Measurements from ENCODE around the gene CNPY1. TPM values are rescaled to one million over a fixed set of nuclear protein-coding genes. Genes with fewer than 3 reads are reported as not detected.
A peak's percentile ranks its signal among the peaks of the same experiment; 100 is the strongest.

CNPY1 gene
- total and polyA plus RNA-seq, 7 experiments from 2014 or later = not detected

DNA sequence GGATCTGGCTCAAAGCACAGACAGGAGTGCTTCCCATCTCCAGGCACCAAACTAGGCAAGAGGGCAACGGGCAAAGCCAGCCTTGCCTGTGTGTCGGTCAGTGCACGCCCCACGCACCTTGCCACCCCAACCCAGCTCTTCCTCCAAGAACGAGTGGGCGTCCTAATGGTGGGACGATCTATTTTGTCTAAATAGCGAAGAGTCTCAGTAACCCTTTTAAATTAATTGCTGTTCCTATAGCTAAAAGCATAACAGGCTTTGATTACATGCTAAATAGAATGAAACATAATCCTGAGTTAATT is 76.2 kb downstream of the CNPY1 start:
- H3K27me3 ChIP-seq (ENCODE audit: control insufficient read depth in 2 of 2, insufficient read depth in 2 of 2, low read length in 2 of 2) = peaks cover 8 to 23% of the 10 kb centered on the region in 2 donors
- H3K36me3 ChIP-seq (ENCODE audit: control insufficient read depth in 2 of 3, insufficient read depth in 3 of 3, low read length in 3 of 3) = no peaks in the 10 kb centered on the region
- H3K9me3 Mint-ChIP-seq = peaks cover 0 to 3% (median 0%) of the 10 kb centered on the region in 11 donors
- peaks cover 73 to 92% (median 80%) of the 10 kb centered on the region in 5 donors for H3K27me3 Mint-ChIP-seq
- ATAC-seq (no peak), DNase-seq (no peak)
- CTCF ChIA-PET = no interaction called here
- no peak overlapping the region for H3K27ac ChIP-seq (ENCODE audit: low read depth, low read length)
- no peak overlapping the region for H3K4me3 ChIP-seq (ENCODE audit: low read length)
- intact Hi-C loops (cut with micrococcal nuclease) = no loop called here
- peaks cover 6 to 20% (median 8%) of the 10 kb centered on the region in 7 donors for H3K4me1 Mint-ChIP-seq
- H3K36me3 Mint-ChIP-seq = peaks cover 0 to 3% (median 0%) of the 10 kb centered on the region in 5 donors
- H3K4me1 ChIP-seq (ENCODE audit: control insufficient read depth in 2 of 2, insufficient read depth in 2 of 2, low read length in 2 of 2) = no peaks in the 10 kb centered on the region
- H3K4me3 Mint-ChIP-seq = no peak overlapping the region
- H3K27ac Mint-ChIP-seq = no peak overlapping the region
- POLR2A ChIA-PET = no interaction called here
- no peaks in the 10 kb centered on the region for H3K9me3 ChIP-seq (ENCODE audit: control insufficient read depth in 2 of 3, low read length in 3 of 3)

DNA sequence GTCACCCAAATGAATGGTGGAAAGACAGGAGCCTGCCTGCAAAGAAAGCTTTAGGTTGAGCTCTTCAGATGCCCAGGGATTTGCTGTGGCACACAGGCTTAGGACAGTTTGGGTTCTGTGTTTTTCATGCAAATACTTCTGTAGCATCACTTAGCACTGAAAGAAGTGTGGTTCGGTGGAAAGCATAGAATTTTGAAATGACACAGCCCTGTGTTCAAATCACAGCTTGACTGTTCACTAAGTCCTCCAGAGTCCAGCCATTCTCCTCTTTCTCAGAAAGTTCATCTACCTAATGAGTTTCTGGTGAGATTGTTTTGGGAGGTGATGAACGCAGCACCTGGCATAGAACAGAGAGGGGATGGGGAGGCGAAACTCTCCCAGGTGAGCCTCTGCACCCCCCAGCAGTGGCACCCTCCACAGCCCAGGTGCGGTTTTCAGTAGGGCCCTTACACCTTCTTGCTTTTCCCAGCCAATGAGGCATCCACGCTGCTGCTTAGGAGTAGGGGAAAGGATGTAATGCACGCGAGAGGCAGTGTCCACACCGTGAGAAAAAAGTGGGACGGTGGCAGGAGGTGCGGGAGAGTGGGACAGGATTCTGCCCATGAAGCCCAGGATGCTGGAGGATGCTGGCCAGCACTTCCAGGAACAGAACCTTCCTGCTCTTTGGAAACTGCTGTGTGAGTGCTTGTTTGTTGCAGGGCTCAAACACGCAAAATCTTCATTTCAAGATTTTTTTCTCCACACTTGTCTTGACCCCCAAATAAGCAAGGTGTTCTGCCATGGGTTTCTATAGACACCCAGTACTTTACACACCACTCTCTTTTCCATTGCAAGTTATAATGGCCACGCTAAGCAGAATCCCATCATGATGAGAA is 76.8 kb downstream of the CNPY1 start:
- peaks cover 73 to 93% (median 80%) of the 10 kb centered on the region in 5 donors for H3K27me3 Mint-ChIP-seq
- ChIA-PET CTCF (no interaction called here), POLR2A (no interaction called here)
- no peak overlapping the region for H3K4me3 ChIP-seq (ENCODE audit: low read length)
- H3K27ac Mint-ChIP-seq = peak overlapping the region in 1 of 9 donors; percentile 44
- H3K4me1 Mint-ChIP-seq = peaks cover 6 to 24% (median 11%) of the 10 kb centered on the region in 7 donors
- peak overlapping the region in 3 of 10 donors; percentile 9 to 45 (median 27) for H3K4me3 Mint-ChIP-seq
- no peaks in the 10 kb centered on the region for H3K36me3 ChIP-seq (ENCODE audit: control insufficient read depth in 2 of 3, insufficient read depth in 3 of 3, low read length in 3 of 3)
- H3K4me1 ChIP-seq (ENCODE audit: control insufficient read depth in 2 of 2, insufficient read depth in 2 of 2, low read length in 2 of 2) = no peaks in the 10 kb centered on the region
- ATAC-seq (no peak), DNase-seq (no peak)
- H3K36me3 Mint-ChIP-seq = peaks cover 0 to 3% (median 0%) of the 10 kb centered on the region in 5 donors
- peaks cover 0 to under 1% (median 0%) of the 10 kb centered on the region in 11 donors for H3K9me3 Mint-ChIP-seq
- intact Hi-C loops (cut with micrococcal nuclease) = loop anchor here in 1 of 2 donors (2.0 to 5.0 kb wide), 2 partner anchors 41 to 1538 kb away; no protein-coding TSS in a partner anchor
- no peaks in the 10 kb centered on the region for H3K9me3 ChIP-seq (ENCODE audit: control insufficient read depth in 2 of 3, low read length in 3 of 3)
- no peak overlapping the region for H3K27ac ChIP-seq (ENCODE audit: low read depth, low read length)
- H3K27me3 ChIP-seq (ENCODE audit: control insufficient read depth in 2 of 2, insufficient read depth in 2 of 2, low read length in 2 of 2) = peaks cover 12 to 29% of the 10 kb centered on the region in 2 donors

DNA sequence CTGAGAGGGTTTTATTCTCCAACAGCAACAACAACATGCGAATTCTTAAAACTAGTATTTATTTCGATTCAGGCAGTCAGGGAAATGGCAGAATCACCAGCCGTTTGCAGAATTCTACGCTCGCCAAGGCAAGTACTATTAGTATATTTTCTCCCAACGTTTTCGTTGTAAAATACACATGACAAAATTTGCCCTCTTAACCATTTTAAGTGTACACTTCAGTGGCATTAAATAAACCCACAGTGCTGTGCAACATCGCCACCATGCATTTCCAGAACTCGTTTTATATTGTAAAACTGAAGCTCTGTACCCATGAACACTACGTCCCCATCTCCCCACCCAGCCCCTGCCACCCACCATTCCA is 77.6 kb downstream of the CNPY1 start:
- H3K4me1 ChIP-seq (ENCODE audit: control insufficient read depth in 2 of 2, insufficient read depth in 2 of 2, low read length in 2 of 2) = no peaks in the 10 kb centered on the region
- intact Hi-C loops (cut with micrococcal nuclease) = loop anchor here in 1 of 2 donors (2.0 to 5.0 kb wide), 2 partner anchors 42 to 1539 kb away; no protein-coding TSS in a partner anchor
- H3K27me3 Mint-ChIP-seq = peaks cover 73 to 92% (median 80%) of the 10 kb centered on the region in 5 donors
- H3K36me3 ChIP-seq (ENCODE audit: control insufficient read depth in 2 of 3, insufficient read depth in 3 of 3, low read length in 3 of 3) = no peaks in the 10 kb centered on the region
- H3K27ac ChIP-seq (ENCODE audit: low read depth, low read length) = no peak overlapping the region
- peaks cover 12 to 29% of the 10 kb centered on the region in 2 donors for H3K27me3 ChIP-seq (ENCODE audit: control insufficient read depth in 2 of 2, insufficient read depth in 2 of 2, low read length in 2 of 2)
- H3K4me3 Mint-ChIP-seq = peak overlapping the region in 5 of 10 donors; percentile 6 to 34 (median 16)
- H3K9me3 Mint-ChIP-seq = no peaks in the 10 kb centered on the region
- ATAC-seq = no peak
- peaks cover 6 to 24% (median 11%) of the 10 kb centered on the region in 7 donors for H3K4me1 Mint-ChIP-seq
- no peak for DNase-seq
- no peak overlapping the region for H3K4me3 ChIP-seq (ENCODE audit: low read length)
- H3K27ac Mint-ChIP-seq = peak overlapping the region in 1 of 9 donors; percentile 23
- ChIA-PET POLR2A (no interaction called here), CTCF (no interaction called here)
- H3K9me3 ChIP-seq (ENCODE audit: control insufficient read depth in 2 of 3, low read length in 3 of 3) = no peaks in the 10 kb centered on the region
- peaks cover 0 to 3% (median 0%) of the 10 kb centered on the region in 5 donors for H3K36me3 Mint-ChIP-seq

DNA sequence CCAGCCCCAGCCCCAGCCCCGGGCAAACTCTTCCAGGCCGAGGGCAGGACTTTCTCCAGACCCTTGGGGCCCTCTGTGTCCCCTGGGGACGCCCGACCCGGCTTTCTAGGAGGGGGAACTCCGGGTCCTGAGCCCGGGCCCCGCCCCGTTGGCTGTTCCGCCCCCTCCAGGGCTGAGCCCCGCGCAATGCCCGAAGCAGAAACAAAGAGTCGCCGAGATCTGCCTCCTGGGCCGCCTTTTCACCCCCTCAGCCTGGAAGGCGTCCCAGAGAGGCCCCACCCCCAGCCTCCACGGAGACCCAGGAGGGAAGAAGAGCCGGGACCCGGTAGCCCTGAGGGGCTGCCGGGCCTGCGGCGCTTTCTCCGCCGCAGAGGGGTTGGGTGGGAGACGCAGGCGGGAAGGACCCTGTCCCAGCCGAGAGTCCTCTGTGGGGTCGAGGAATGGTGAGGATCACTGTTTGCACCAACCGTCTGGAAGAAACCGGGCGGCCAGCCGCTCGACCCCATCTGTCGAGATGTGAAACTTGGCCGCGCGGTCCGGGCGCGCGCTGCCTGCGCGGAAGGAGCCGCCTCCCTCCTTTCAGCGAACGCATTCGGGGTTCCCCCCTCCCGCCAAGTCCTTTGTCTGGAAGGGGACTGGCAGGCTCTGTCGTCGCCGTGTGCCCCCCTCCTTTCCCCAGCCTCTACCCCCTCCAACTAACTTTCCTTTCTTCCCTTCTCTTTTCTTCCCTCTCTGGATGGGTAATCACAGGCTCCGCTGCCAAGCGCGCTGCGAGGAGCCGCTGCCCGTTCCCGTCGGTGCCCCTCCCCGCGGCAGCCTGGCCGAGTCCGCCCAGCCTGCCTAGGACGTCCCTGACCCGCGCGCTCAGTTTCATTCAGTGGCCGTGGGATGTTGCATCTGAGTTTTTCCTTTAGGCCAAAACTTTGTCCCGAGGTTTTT is 78.2 kb downstream of the CNPY1 start:
- intact Hi-C loops (cut with micrococcal nuclease) = loop anchor here in 1 of 2 donors (2.0 to 5.0 kb wide), 3 partner anchors 43 to 1539 kb away; no protein-coding TSS in a partner anchor
- H3K4me1 ChIP-seq (ENCODE audit: control insufficient read depth in 2 of 2, insufficient read depth in 2 of 2, low read length in 2 of 2) = no peaks in the 10 kb centered on the region

DNA sequence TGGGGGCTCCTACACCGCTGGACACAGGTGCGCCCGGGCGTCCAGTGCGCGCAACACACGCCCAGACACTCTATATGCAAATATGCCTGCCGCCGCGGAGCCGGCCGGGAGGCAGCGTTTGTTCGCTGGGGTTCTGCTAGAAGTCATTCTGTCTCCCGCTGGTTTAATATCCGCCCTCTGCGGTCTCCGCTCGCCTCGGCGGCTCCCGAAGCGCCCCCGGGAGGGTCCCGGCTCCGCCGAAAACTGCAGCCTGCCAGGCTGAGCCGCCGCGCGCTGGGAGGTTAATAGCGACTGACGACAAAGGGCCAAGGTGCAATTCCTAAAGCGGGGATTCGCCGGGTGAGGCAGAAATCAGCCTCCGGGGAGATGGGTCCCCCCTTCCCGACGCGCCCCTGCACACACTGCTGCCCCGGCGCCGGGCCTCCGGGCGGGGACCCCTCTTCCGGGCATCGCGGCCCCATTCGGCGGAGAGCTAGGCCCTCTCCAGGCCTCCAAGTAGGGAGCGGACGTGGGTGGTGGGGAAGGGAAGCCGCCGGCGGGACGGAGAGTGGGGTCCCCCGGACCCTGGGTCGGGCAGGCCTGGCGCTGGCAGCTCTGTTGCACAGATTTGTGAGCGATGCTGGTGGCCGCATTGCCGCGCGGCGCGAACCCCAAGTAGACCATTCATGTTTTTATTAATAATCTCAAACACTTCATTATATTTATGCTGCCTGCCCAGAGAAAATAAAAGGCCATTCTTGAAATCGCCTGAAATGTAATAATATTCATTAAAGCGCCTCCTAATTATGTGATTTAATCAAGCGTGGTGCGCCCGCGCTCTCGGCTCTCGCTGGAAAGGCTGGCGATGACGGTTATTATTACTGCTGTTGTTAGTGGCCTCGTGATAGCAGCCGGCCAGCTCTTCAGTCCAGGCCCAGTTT is 79.3 kb downstream of the CNPY1 start:
- Mint-ChIP-seq H3K9me3 (no peaks in the 10 kb centered on the region), H3K4me1 (peaks cover 6 to 24% (median 10%) of the 10 kb centered on the region in 7 donors), H3K27me3 (peaks cover 73 to 92% (median 82%) of the 10 kb centered on the region in 5 donors), H3K4me3 (peak overlapping the region in 8 of 10 donors; percentile 2 to 62 (median 23)), H3K27ac (peak overlapping the region in 1 of 9 donors; percentile 76), H3K36me3 (peaks cover 0 to 1% (median 0%) of the 10 kb centered on the region in 5 donors)
- H3K27me3 ChIP-seq (ENCODE audit: control insufficient read depth in 2 of 2, insufficient read depth in 2 of 2, low read length in 2 of 2) = peaks cover 12 to 28% of the 10 kb centered on the region in 2 donors
- no peaks in the 10 kb centered on the region for H3K9me3 ChIP-seq (ENCODE audit: control insufficient read depth in 2 of 3, low read length in 3 of 3)
- no peak overlapping the region for H3K27ac ChIP-seq (ENCODE audit: low read depth, low read length)
- no peak for DNase-seq
- no peaks in the 10 kb centered on the region for H3K4me1 ChIP-seq (ENCODE audit: control insufficient read depth in 2 of 2, insufficient read depth in 2 of 2, low read length in 2 of 2)
- H3K36me3 ChIP-seq (ENCODE audit: control insufficient read depth in 2 of 3, insufficient read depth in 3 of 3, low read length in 3 of 3) = no peaks in the 10 kb centered on the region
- intact Hi-C loops (cut with micrococcal nuclease) = loop anchor here in 1 of 2 donors (2.0 to 5.0 kb wide), 2 partner anchors 90 to 1540 kb away; no protein-coding TSS in a partner anchor
- peak; percentile 38 for ATAC-seq
- POLR2A ChIA-PET = no interaction called here
- CTCF ChIA-PET = no interaction called here
- H3K4me3 ChIP-seq (ENCODE audit: low read length) = no peak overlapping the region

More for the DNA sequence above, 78.2 kb downstream of the CNPY1 start:
- H3K27ac Mint-ChIP-seq = peak overlapping the region in 1 of 9 donors; percentile 23
- DNase-seq (no peak), ATAC-seq (no peak)
- POLR2A ChIA-PET = no interaction called here
- peaks cover 6 to 24% (median 10%) of the 10 kb centered on the region in 7 donors for H3K4me1 Mint-ChIP-seq
- peak overlapping the region in 5 of 10 donors; percentile 3 to 62 (median 16) for H3K4me3 Mint-ChIP-seq
- H3K36me3 Mint-ChIP-seq = peaks cover 0 to 1% (median 0%) of the 10 kb centered on the region in 5 donors
- Histone ChIP-seq H3K27ac (ENCODE audit: low read depth, low read length) (no peak overlapping the region), H3K27me3 (ENCODE audit: control insufficient read depth in 2 of 2, insufficient read depth in 2 of 2, low read length in 2 of 2) (peaks cover 12 to 33% of the 10 kb centered on the region in 2 donors), H3K9me3 (ENCODE audit: control insufficient read depth in 2 of 3, low read length in 3 of 3) (no peaks in the 10 kb centered on the region), H3K4me3 (ENCODE audit: low read length) (no peak overlapping the region), H3K36me3 (ENCODE audit: control insufficient read depth in 2 of 3, insufficient read depth in 3 of 3, low read length in 3 of 3) (no peaks in the 10 kb centered on the region)
- CTCF ChIA-PET = no interaction called here
- H3K9me3 Mint-ChIP-seq = no peaks in the 10 kb centered on the region
- H3K27me3 Mint-ChIP-seq = peaks cover 73 to 92% (median 80%) of the 10 kb centered on the region in 5 donors
